ENCODE data around the gene ENAM.
"Not testable (repeated sequence)": the region's sequence is repeated elsewhere in the genome, so short reads cannot be mapped to it uniquely, and the experiment has no call there.

The ENAM gene

DNA sequence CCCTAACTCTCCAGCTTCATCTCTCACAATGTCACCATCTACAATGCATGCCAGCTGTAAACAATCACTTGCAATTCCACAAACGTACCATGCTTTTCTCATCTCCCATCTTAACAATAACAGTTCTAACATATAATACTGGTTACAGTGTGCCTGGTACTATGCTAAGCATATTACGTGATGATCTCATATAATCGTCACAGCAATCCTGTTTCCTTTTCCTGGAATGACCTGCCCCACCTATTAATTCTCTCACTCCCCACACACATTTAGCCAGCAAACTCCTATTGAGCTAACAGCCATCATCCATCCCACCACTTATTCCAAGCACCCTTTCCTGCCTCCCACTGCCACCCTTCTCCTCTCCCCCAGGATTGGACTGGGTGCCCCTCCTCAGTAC lies 29.9 kb downstream of the ENAM start:
- H3K9ac ChIP-seq (ENCODE audit: low read depth, low read length, poor library complexity, severe bottlenecking), result no peak overlapping the region
- H3K9me3 ChIP-seq (ENCODE audit: insufficient read depth, low read depth, low read length), result no peaks in the 10 kb centered on the region
- peak overlapping the region; percentile 13; the same call in 1 of the 2 replicates for H2AFZ ChIP-seq (ENCODE audit: low read length)
- no peaks in the 10 kb centered on the region for H3K79me2 ChIP-seq (ENCODE audit: insufficient read depth, low read length)
- no peaks in the 10 kb centered on the region for H3K36me3 ChIP-seq (ENCODE audit: insufficient read depth, low read length)
- H4K20me1 ChIP-seq (ENCODE audit: insufficient read depth, low read length, poor library complexity, severe bottlenecking), result no peaks in the 10 kb centered on the region
- H3K4me1 ChIP-seq (ENCODE audit: insufficient read depth, low read length, poor library complexity, severe bottlenecking), result peaks cover 6% of the 10 kb centered on the region
- no peaks in the 10 kb centered on the region for H3K9me2 ChIP-seq (replicated peaks; ENCODE audit: low read depth, low read length)
- no peak for TF ChIP-seq EZH2phosphoT487 (IDR thresholded peaks at IDR 0.05; ENCODE audit: borderline replicate concordance)
- TF ChIP-seq, protein P1, sequence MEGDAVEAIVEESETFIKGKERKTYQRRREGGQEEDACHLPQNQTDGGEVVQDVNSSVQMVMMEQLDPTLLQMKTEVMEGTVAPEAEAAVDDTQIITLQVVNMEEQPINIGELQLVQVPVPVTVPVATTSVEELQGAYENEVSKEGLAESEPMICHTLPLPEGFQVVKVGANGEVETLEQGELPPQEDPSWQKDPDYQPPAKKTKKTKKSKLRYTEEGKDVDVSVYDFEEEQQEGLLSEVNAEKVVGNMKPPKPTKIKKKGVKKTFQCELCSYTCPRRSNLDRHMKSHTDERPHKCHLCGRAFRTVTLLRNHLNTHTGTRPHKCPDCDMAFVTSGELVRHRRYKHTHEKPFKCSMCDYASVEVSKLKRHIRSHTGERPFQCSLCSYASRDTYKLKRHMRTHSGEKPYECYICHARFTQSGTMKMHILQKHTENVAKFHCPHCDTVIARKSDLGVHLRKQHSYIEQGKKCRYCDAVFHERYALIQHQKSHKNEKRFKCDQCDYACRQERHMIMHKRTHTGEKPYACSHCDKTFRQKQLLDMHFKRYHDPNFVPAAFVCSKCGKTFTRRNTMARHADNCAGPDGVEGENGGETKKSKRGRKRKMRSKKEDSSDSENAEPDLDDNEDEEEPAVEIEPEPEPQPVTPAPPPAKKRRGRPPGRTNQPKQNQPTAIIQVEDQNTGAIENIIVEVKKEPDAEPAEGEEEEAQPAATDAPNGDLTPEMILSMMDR (conservative IDR thresholded peaks at IDR 0.05; ENCODE audit: low read length), result no peak
- H3K4me3 ChIP-seq (ENCODE audit: low read length, poor library complexity, severe bottlenecking), result no peak overlapping the region
- H3K27me3 ChIP-seq (ENCODE audit: insufficient read depth, low read length, poor library complexity, severe bottlenecking), result no peaks in the 10 kb centered on the region
- H3F3A ChIP-seq (ENCODE audit: low read depth), result no peaks in the 10 kb centered on the region
- H3K4me2 ChIP-seq (ENCODE audit: low read depth, low read length, poor library complexity, severe bottlenecking), result no peak overlapping the region

DNA sequence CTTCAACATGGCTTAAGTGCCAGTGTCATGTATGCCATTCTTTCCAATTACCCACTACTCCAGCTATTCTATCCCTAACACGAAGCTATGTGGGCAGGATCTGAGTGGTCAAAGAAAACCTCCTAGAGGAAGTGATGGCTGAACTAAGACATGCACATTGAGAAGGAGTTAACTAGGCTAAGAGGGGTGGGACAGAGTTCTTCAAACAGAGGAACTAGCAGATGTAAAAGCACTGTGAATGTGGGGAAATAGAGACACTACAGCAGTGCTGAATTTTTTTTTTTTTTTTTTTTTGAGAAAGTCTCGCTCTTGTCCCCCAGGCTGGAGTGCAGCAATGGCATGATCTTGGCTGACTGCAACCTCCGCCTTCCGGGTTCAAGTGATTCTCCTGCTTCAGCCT lies 31.6 kb downstream of the ENAM start:
- no peaks in the 10 kb centered on the region for H3F3A ChIP-seq (ENCODE audit: low read depth)
- no peak for TF ChIP-seq EZH2phosphoT487 (IDR thresholded peaks at IDR 0.05; ENCODE audit: borderline replicate concordance)
- TF ChIP-seq, protein P1 (conservative IDR thresholded peaks at IDR 0.05; ENCODE audit: low read length), result no peak
- no peaks in the 10 kb centered on the region for H3K9me2 ChIP-seq (replicated peaks; ENCODE audit: low read depth, low read length)
- no peak overlapping the region for H2AFZ ChIP-seq (ENCODE audit: low read length)
- H3K4me3 ChIP-seq (ENCODE audit: low read length, poor library complexity, severe bottlenecking), result no peak overlapping the region
- no peaks in the 10 kb centered on the region for H4K20me1 ChIP-seq (ENCODE audit: insufficient read depth, low read length, poor library complexity, severe bottlenecking)
- H3K4me1 ChIP-seq (ENCODE audit: insufficient read depth, low read length, poor library complexity, severe bottlenecking), result peaks cover 6% of the 10 kb centered on the region
- H3K9me3 ChIP-seq (ENCODE audit: insufficient read depth, low read depth, low read length), result no peaks in the 10 kb centered on the region
- no peaks in the 10 kb centered on the region for H3K27me3 ChIP-seq (ENCODE audit: insufficient read depth, low read length, poor library complexity, severe bottlenecking)
- no peaks in the 10 kb centered on the region for H3K79me2 ChIP-seq (ENCODE audit: insufficient read depth, low read length)
- H3K4me2 ChIP-seq (ENCODE audit: low read depth, low read length, poor library complexity, severe bottlenecking), result no peak overlapping the region
- H3K9ac ChIP-seq (ENCODE audit: low read depth, low read length, poor library complexity, severe bottlenecking), result no peak overlapping the region
- H3K36me3 ChIP-seq (ENCODE audit: insufficient read depth, low read length), result no peaks in the 10 kb centered on the region

DNA sequence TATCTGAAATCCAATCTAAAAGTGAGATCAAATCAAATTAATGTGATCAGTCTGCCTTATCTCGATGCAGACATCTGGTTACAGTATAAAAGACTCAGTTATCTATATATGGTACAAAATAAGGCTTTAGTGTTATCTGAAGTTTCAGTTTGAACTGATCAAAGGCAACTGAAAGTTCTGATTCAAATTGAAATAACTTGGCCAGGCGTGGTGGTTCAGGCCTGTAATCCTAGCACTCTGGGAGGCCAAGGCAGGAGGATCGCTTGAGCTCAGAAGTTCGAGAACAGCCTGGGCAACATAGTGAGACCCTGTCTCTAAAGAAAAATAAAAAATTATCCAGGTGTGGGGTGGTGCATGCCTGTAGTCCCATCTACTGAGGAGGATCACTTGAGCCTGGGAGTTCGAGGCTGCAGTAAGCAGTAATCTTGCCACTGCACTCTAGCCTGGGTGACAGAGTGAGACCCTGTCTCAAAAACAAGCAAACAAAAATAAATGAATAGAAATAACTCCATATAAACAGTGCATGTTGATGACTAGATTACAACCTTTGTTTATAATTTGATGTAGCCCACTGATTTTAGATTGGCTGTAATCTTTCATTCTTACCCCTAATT lies 32.9 kb downstream of the ENAM start:
- H3K4me2 ChIP-seq (ENCODE audit: low read depth, low read length, poor library complexity, severe bottlenecking); H3K79me2 ChIP-seq (ENCODE audit: insufficient read depth, low read length); H3K36me3 ChIP-seq (ENCODE audit: insufficient read depth, low read length); H2AFZ ChIP-seq (ENCODE audit: low read length); H4K20me1 ChIP-seq (ENCODE audit: insufficient read depth, low read length, poor library complexity, severe bottlenecking); H3K27me3 ChIP-seq (ENCODE audit: insufficient read depth, low read length, poor library complexity, severe bottlenecking); H3K4me3 ChIP-seq (ENCODE audit: low read length, poor library complexity, severe bottlenecking); H3F3A ChIP-seq (ENCODE audit: low read depth); H3K9me3 ChIP-seq (ENCODE audit: insufficient read depth, low read depth, low read length); H3K9ac ChIP-seq (ENCODE audit: low read depth, low read length, poor library complexity, severe bottlenecking); H3K9me2 ChIP-seq (replicated peaks; ENCODE audit: low read depth, low read length); H3K4me1 ChIP-seq (ENCODE audit: insufficient read depth, low read length, poor library complexity, severe bottlenecking): not testable (repeated sequence)

DNA sequence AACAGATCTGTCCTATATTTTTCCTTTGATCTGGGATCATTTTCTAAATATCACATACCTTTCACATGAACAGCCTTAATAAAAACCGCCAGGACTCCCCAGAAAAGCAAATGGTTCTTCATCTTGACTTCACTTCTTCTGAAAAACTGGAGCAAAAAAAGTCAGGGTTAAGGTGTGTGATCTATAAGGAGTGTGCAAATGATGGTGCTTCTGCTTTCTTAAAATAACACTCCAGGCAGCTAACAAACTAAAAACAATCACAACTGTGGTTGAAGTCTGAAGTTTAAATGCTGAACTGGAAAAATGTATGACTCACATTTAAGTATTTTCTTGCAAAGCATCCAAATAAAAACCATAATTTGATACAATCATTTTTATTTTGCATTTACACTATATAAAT lies 37.8 kb downstream of the ENAM start, which contains the start of gene JCHAIN:
JCHAIN (minus strand) TSS at position 140 of the 400 bp plus-strand sequence; CDS start at position 122, 18 bp downstream.
- TF ChIP-seq, protein P1 (conservative IDR thresholded peaks at IDR 0.05; ENCODE audit: low read length), result no peak
- TF ChIP-seq EZH2phosphoT487 (IDR thresholded peaks at IDR 0.05; ENCODE audit: borderline replicate concordance), result no peak
- Histone ChIP-seq H3K27me3 (ENCODE audit: insufficient read depth, low read length, poor library complexity, severe bottlenecking) (no peaks in the 10 kb centered on the region), H3K9me3 (ENCODE audit: insufficient read depth, low read depth, low read length) (no peaks in the 10 kb centered on the region), H3K36me3 (ENCODE audit: insufficient read depth, low read length) (no peaks in the 10 kb centered on the region), H3F3A (ENCODE audit: low read depth) (no peaks in the 10 kb centered on the region), H3K4me2 (ENCODE audit: low read depth, low read length, poor library complexity, severe bottlenecking) (no peak within 1 kb of the TSS), H3K9ac (ENCODE audit: low read depth, low read length, poor library complexity, severe bottlenecking) (no peak within 1 kb of the TSS), H2AFZ (ENCODE audit: low read length) (peak within 1 kb of the TSS; percentile 56; the same call in 1 of the 2 replicates), H3K79me2 (ENCODE audit: insufficient read depth, low read length) (no peaks in the 10 kb centered on the region), H3K9me2 (replicated peaks; ENCODE audit: low read depth, low read length) (no peaks in the 10 kb centered on the region), H3K4me1 (ENCODE audit: insufficient read depth, low read length, poor library complexity, severe bottlenecking) (peaks cover 8% of the 10 kb centered on the region), H3K4me3 (ENCODE audit: low read length, poor library complexity, severe bottlenecking) (no peak within 1 kb of the TSS), H4K20me1 (ENCODE audit: insufficient read depth, low read length, poor library complexity, severe bottlenecking) (no peaks in the 10 kb centered on the region)
